Thyroid gland (tissue), 4 donors: Measurements from ENCODE around the gene GRPEL1.

Experiments used
- CTCF ChIP-seq, 6 experiments: fragments of 200-600 bp in 3 of 6; fragments of 450-650 bp in 3 of 6; sonication (generic) in 3 of 6; IDR thresholded peaks; one replicate each; pipeline ENCODE4 v1.5.1; 2016 to 2019; ENCODE audit warnings: antibody characterized with exemption in 6 of 6, mild to moderate bottlenecking in 2 of 6, inconsistent platforms in 1 of 6, moderate library complexity in 1 of 6
- POLR2A ChIP-seq, 2 donors: fragments of 450-650 bp; IDR thresholded peaks; one replicate each; pipeline ENCODE4 v1.6.1; 2017; ENCODE audit warnings: antibody characterized with exemption in 2 of 2, mild to moderate bottlenecking in 2 of 2, moderate library complexity in 1 of 2

- TF ChIP-seq CTCF (IDR thresholded peaks at IDR 0.05) (no peak), POLR2A (IDR thresholded peaks at IDR 0.05) (no peak)
These were observed 33.4 kb downstream of the GRPEL1 start for GRCh38 chr4:7034262-7035081.
